ENCODE measurements around the gene BACH1. TPM values are rescaled to one million over a fixed set of nuclear protein-coding genes. Genes with fewer than 3 reads are reported as not detected.
A peak's percentile ranks its signal among the peaks of the same experiment; 100 is the strongest.
"Not testable (repeated sequence)": the region's sequence is repeated elsewhere in the genome, so short reads cannot be mapped to it uniquely, and the experiment has no call there.

The BACH1 gene
- total RNA-seq, 2 experiments from 2014 or later = 23.5 to 23.7 TPM

DNA sequence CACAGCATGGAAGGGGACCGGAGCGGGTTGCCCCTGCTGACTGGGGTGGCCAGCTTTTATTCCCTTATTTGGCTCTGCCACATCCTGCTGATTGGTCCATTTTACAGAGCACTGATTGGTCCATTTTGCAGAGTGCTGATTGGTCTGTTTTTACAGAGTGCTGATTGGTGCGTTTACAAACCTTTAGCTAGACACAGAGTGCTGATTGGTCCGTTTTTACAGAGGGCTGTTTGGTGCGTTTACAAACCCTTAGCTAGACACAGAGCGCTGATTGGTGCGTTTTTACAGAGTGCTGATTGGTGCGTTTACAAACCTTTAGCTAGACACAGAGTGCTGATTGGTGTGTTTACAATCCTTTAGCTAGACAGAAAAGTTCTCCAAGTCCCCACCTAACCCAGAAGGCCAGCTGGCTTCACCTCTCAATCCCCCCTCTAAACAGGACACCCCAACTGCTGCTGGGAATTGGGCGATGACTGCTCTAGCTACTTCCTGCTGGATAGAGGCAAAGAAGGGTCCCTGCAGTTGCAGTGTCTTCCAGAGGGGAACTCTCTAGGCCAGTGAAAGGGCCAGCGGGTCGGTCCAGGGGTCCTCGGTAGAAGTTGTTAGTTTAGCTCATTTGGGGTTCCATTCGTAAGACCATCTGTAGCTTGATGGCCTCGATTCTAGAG lies 56.5 kb downstream of the BACH1 start:
- H3K27ac Mint-ChIP-seq; H3K9me3 Mint-ChIP-seq (ENCODE audit: insufficient read depth); H3K4me3 Mint-ChIP-seq; DNase-seq; ATAC-seq; H3K4me1 Mint-ChIP-seq (ENCODE audit: low read depth); POLR2A ChIA-PET; H3K27me3 Mint-ChIP-seq (ENCODE audit: low read depth): not testable (repeated sequence)
- peaks cover 27% of the 10 kb centered on the region for H3K36me3 Mint-ChIP-seq (ENCODE audit: low read depth)
- CTCF ChIA-PET = interaction anchor here (1.9 kb wide), 1 partner anchor 22 kb away, joined by 5 read pairs; no protein-coding TSS in a partner anchor

DNA sequence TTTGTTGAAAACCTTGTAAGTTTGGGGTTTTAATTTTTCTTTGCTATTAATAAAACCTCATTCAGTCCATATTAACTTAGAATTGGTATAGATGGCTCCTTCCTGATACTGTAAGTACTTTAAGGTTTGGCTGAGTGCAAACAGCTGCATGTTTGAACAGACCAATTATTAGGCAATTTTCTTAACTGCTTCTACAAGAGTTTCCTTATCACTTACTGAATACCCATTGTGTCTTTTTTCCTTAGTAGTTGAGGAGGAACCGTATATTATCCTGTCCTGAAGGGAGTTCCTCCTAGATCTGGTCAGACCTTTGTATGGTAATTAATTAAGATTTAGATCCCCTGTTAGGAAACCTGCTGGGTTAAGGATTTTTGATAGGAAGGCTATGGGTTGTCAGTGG lies 57.6 kb downstream of the BACH1 start:
- ATAC-seq; H3K4me1 Mint-ChIP-seq (ENCODE audit: low read depth); H3K9me3 Mint-ChIP-seq (ENCODE audit: insufficient read depth); CTCF ChIA-PET; H3K27me3 Mint-ChIP-seq (ENCODE audit: low read depth); POLR2A ChIA-PET; H3K27ac Mint-ChIP-seq; DNase-seq; H3K4me3 Mint-ChIP-seq: not testable (repeated sequence)
- H3K36me3 Mint-ChIP-seq (ENCODE audit: low read depth) = peaks cover 27% of the 10 kb centered on the region

DNA sequence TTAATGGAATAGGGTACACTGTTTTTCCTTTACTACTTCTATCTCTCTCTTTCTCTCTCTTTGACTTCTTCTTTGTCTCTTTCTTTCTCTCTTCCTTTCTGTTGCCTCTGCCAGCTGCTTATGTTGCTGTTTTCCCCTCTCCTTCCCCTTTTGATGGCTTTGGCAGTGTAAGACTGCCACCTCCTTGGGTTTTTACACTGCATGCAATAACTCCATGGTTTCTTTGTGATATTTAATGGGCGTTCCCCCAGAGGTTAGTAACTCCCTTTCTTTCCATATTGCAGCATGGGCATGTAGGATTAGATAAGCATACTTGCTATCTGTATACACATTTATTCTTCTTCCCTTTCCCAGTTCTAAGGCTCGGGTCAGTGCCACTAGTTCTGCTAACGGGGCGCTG lies 58.1 kb downstream of the BACH1 start:
- POLR2A ChIA-PET; DNase-seq; CTCF ChIA-PET; H3K27me3 Mint-ChIP-seq (ENCODE audit: low read depth); H3K4me3 Mint-ChIP-seq; ATAC-seq; H3K9me3 Mint-ChIP-seq (ENCODE audit: insufficient read depth); H3K27ac Mint-ChIP-seq; H3K4me1 Mint-ChIP-seq (ENCODE audit: low read depth): not testable (repeated sequence)
- peaks cover 27% of the 10 kb centered on the region for H3K36me3 Mint-ChIP-seq (ENCODE audit: low read depth)

DNA sequence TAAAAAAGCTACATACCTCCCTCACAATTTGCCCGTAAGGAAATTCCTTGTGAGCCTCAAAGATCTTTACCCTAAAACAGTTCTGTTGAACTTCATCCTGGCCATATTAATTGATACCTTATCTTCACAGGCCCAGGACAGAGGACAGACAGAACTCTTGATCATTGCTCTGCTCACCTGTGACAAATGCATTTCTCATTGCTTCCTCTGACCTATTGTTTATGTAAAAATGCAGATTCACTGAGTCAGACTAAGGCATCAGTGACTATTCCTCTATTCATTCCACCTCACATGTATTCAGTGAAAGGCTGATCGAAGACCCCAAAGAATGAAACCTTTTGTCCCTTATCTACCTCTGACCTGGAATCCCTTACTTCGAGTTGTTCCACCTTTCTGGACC lies 61.0 kb downstream of the BACH1 start:
- Mint-ChIP-seq H3K4me1 (ENCODE audit: low read depth) (peaks cover 6% of the 10 kb centered on the region), H3K9me3 (ENCODE audit: insufficient read depth) (peaks cover under 1% of the 10 kb centered on the region), H3K4me3 (no peak overlapping the region), H3K27ac (no peak overlapping the region), H3K36me3 (ENCODE audit: low read depth) (peaks cover 5% of the 10 kb centered on the region), H3K27me3 (ENCODE audit: low read depth) (no peaks in the 10 kb centered on the region)
- DNase-seq = no peak
- CTCF ChIA-PET = interaction anchor here (1.4 to 3.7 kb wide), 4 partner anchors 11 to 60 kb away, joined by 3 to 45 read pairs (median 20); no protein-coding TSS in a partner anchor
- POLR2A ChIA-PET = no interaction called here
- ATAC-seq = no peak

DNA sequence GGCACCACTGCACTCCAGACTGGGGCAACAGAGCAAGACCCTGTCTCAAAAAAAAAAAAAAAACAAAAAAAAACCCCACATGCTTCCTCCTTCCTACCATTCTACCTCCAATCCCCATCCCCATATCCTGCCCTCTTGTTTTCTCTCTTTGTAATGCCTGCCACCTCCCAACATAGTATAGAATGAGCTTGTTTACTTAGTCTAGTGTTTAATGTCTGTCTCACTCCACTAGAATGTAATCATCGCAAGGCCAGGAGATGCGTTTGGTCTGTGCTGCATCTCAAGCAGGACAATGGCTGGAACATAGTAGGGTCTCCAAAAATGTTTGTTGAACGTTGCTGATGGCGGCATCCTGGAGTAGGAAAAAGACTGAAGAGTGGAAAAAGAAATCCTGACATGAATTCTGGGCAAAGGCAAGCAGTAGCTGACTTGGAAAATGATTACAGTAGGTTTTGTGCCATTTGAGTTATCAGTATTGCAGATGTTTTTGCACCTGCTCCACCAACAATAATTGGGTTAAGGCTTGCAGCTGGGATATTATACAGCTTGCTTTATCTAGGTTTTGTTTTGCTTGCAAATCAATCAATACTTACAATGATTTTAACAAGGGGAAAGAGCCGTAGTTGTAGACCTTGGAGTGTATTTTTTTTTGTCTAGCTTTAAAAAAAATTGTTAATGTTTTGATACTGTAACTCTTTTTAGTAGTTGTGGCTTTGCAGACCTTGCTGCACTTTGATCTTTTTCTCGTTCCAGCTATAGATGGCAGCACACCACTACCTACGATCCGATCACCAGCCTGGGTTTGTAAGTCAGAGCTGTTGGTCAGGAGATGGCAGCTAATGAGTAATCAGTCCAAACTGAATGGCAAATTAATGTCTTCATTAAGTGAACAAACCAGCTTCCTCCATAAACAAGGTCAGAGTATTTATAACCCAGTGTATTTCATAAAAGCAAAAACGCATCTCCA lies 62.4 kb downstream of the BACH1 start:
- H3K27ac Mint-ChIP-seq = no peak overlapping the region
- CTCF ChIA-PET = interaction anchor here (0.7 to 3.7 kb wide), 26 partner anchors 8 to 683 kb away, joined by 3 to 45 read pairs (median 3); no protein-coding TSS in a partner anchor
- DNase-seq = peak; percentile 27
- H3K27me3 Mint-ChIP-seq (ENCODE audit: low read depth) = no peaks in the 10 kb centered on the region
- no peak for ATAC-seq
- peaks cover 3% of the 10 kb centered on the region for H3K36me3 Mint-ChIP-seq (ENCODE audit: low read depth)
- H3K4me3 Mint-ChIP-seq = no peak overlapping the region
- no peaks in the 10 kb centered on the region for H3K9me3 Mint-ChIP-seq (ENCODE audit: insufficient read depth)
- POLR2A ChIA-PET = interaction anchor here (0.6 kb wide), 1 partner anchor 33 kb away, joined by 3 read pairs; no protein-coding TSS in a partner anchor
- peaks cover 6% of the 10 kb centered on the region for H3K4me1 Mint-ChIP-seq (ENCODE audit: low read depth)

DNA sequence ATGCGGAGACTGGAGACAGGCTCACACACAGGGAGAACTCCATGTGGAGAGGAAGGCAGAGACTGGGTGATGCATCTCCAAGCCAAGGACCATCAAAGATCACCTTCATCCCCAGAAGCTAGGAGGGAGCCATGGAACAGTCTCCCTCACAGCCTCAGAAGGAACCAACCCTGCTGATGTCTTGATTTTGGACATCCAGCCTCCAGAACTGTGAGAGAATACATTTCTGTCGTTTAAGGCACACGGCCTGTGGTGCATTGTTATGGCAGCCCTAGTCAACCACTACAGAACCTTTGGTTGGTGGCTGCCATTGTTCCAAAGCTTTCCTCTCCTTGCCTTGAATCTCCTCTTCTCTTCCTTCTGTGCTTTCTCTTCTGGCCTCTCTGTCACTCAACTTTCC lies 64.0 kb downstream of the BACH1 start:
- Mint-ChIP-seq H3K36me3 (ENCODE audit: low read depth) (peaks cover 10% of the 10 kb centered on the region), H3K27me3 (ENCODE audit: low read depth) (no peaks in the 10 kb centered on the region), H3K27ac (no peak overlapping the region), H3K9me3 (ENCODE audit: insufficient read depth) (no peaks in the 10 kb centered on the region), H3K4me3 (no peak overlapping the region), H3K4me1 (ENCODE audit: low read depth) (peaks cover 4% of the 10 kb centered on the region)
- ChIA-PET CTCF (interaction anchor here (1.0 to 1.3 kb wide), 2 partner anchors 9 to 489 kb away, joined by 3 read pairs; no protein-coding TSS in a partner anchor), POLR2A (no interaction called here)
- no peak for ATAC-seq
- DNase-seq = no peak

DNA sequence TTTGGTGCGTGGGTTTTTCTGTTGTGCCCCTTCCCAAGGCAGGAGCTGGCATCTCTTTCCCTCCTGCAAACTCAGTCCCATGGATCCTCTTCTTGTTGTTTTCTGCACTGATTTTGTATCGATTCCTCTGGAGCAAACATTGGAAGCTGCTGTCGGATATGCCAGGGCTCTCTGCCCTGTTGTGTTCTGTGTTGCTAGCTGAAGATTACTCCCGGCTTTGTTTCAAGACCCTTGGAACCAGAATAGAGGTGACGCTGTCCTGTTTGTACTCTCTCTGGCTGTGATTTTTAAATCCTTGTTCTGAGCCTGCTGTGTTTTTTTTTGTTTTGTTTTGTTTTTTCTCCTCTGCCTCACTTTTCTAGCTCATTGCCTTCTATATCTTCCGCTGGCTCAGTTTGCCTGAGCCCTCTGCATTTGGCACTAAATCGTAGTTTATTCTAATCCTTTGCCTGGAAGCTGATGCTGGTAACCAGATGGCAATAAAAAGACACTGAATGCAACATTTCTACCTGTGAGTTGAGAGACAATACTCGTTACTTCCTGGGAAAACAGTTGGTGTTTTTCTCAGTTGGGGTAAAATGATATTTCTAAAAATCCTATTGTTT lies 67.0 kb downstream of the BACH1 start:
- H3K27ac Mint-ChIP-seq = no peak overlapping the region
- no peaks in the 10 kb centered on the region for H3K27me3 Mint-ChIP-seq (ENCODE audit: low read depth)
- ATAC-seq = no peak
- no peaks in the 10 kb centered on the region for H3K4me1 Mint-ChIP-seq (ENCODE audit: low read depth)
- no peak for DNase-seq
- ChIA-PET CTCF (interaction anchor here (0.6 to 1.9 kb wide), 3 partner anchors 17 to 1470 kb away, joined by 3 to 5 read pairs (median 3); no protein-coding TSS in a partner anchor), POLR2A (interaction anchor here (0.8 kb wide), 1 partner anchor 292 kb away, joined by 6 read pairs; the partner anchor contains the start of gene CCT8)
- peaks cover 7% of the 10 kb centered on the region for H3K36me3 Mint-ChIP-seq (ENCODE audit: low read depth)
- no peak overlapping the region for H3K4me3 Mint-ChIP-seq
- H3K9me3 Mint-ChIP-seq (ENCODE audit: insufficient read depth) = no peaks in the 10 kb centered on the region

DNA sequence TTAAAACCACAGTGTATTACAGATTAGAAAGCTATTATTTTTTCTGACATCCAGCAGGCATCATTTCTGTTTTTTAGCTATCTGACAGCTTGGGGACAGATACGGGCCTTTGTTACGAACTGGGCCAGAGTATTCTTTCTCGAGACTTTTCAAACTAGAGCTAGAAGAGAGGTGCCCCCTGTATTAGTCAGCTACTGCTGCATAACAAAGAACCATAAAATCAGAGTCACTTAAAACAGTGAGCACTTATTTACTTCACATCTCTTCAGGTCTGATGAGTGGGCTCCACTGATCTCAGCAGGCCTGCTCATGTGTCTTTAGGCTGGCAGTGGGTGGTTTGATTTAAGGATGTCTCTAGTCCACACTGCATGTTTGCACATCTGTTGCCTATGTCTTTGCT lies 67.8 kb downstream of the BACH1 start:
- H3K27me3 Mint-ChIP-seq (ENCODE audit: low read depth) = no peaks in the 10 kb centered on the region
- no peak for ATAC-seq
- H3K9me3 Mint-ChIP-seq (ENCODE audit: insufficient read depth) = no peaks in the 10 kb centered on the region
- H3K4me1 Mint-ChIP-seq (ENCODE audit: low read depth) = no peaks in the 10 kb centered on the region
- peaks cover 7% of the 10 kb centered on the region for H3K36me3 Mint-ChIP-seq (ENCODE audit: low read depth)
- ChIA-PET POLR2A (no interaction called here), CTCF (interaction anchor here (1.9 kb wide), 1 partner anchor 18 kb away, joined by 5 read pairs; no protein-coding TSS in a partner anchor)
- no peak overlapping the region for H3K27ac Mint-ChIP-seq
- DNase-seq = no peak
- no peak overlapping the region for H3K4me3 Mint-ChIP-seq

DNA sequence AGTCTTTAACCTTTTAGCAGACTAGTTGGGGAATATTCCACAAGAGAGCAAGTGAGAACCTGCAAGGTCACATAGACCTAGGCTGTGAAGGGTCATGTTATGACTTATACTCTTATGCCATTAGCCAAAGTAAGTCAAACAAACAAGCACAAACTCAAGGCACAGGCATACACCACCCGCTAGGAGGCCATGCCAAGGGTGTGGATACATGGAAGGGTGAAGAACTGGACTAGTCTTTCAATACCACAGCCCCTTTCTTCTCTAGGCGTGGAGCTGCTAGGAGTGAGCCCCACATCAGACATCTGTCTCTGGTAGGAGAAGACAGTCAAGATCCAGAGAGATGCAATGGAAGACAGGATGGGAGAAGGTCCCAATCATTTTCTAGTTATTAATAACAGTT lies 68.6 kb downstream of the BACH1 start:
- Mint-ChIP-seq H3K27me3 (ENCODE audit: low read depth) (no peaks in the 10 kb centered on the region), H3K36me3 (ENCODE audit: low read depth) (peaks cover 7% of the 10 kb centered on the region), H3K27ac (no peak overlapping the region), H3K4me1 (ENCODE audit: low read depth) (no peaks in the 10 kb centered on the region), H3K4me3 (no peak overlapping the region), H3K9me3 (ENCODE audit: insufficient read depth) (no peaks in the 10 kb centered on the region)
- ChIA-PET POLR2A (no interaction called here), CTCF (no interaction called here)
- ATAC-seq (no peak), DNase-seq (peak; percentile 9)

DNA sequence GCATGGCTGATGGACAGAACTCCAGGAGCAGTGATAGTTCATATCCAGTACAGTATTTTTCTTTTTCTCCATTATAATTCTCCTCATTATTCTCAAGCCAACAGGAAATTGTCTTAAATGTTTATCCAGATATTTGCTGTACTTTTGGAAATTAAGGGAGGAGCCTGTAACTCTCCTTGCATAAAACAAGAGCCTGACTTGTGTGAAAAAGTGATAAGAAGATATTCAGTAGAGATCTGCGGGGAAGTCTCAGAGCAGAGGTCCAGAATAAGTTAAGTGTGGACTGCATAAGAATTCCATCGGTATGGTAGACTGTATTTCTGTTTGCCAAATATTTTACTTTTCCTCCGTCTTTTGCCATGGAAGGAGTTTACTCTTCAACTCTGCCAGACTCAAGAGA lies 70.2 kb downstream of the BACH1 start:
- Mint-ChIP-seq H3K4me1 (ENCODE audit: low read depth) (no peaks in the 10 kb centered on the region), H3K9me3 (ENCODE audit: insufficient read depth) (no peaks in the 10 kb centered on the region), H3K27me3 (ENCODE audit: low read depth) (no peaks in the 10 kb centered on the region), H3K27ac (no peak overlapping the region), H3K4me3 (no peak overlapping the region), H3K36me3 (ENCODE audit: low read depth) (peaks cover 7% of the 10 kb centered on the region)
- no peak for ATAC-seq
- CTCF ChIA-PET = interaction anchor here (5.0 kb wide), 1 partner anchor 8 kb away, joined by 45 read pairs; no protein-coding TSS in a partner anchor
- POLR2A ChIA-PET = no interaction called here
- no peak for DNase-seq

DNA sequence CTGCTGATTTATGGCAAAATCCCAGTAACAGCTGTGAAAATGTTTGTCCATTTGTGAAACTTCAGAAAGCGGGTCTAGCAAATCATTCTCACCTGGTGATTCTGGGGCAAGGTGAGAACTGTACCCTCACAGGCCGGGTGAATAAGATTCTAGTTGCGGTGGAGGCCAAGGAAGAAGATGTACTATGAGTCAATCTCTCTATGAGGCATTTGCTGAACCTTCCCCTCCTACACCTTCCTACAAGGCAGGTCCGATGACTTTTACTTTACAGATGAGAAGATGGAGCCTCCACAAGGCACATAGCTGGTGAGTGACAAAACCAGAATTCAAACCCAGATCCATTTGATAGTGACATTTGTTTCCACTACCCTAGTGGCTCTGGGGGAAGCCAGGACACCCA lies 72.7 kb downstream of the BACH1 start:
- Mint-ChIP-seq H3K9me3 (ENCODE audit: insufficient read depth) (no peaks in the 10 kb centered on the region), H3K27ac (no peak overlapping the region), H3K4me3 (no peak overlapping the region), H3K4me1 (ENCODE audit: low read depth) (peaks cover 3% of the 10 kb centered on the region), H3K27me3 (ENCODE audit: low read depth) (no peaks in the 10 kb centered on the region), H3K36me3 (ENCODE audit: low read depth) (peaks cover 7% of the 10 kb centered on the region)
- DNase-seq (no peak), ATAC-seq (no peak)
- ChIA-PET CTCF (interaction anchor here (0.7 to 5.0 kb wide), 18 partner anchors 8 to 369 kb away, joined by 3 to 45 read pairs (median 4); partner anchors contain the start of gene CCT8), POLR2A (no interaction called here)

Data from activated CD8-positive, alpha-beta T cell treated with anti-CD3 and anti-CD28 coated beads, Interleukin-2, amount 10 ng/mL, durations not matched to agents 7 days and 5 days (primary cell).